IPS-18a (cell line): ENCODE data around the gene TTC23.
A peak's percentile ranks its signal among the peaks of the same experiment; 100 is the strongest.

Experiments
- H3K27ac ChIP-seq: one replicate; pipeline ENCODE4 v1.5.1; 2013; ENCODE audit warnings: low read length
- H3K27me3 ChIP-seq: one replicate; pipeline ENCODE4 v1.6.1; 2013; ENCODE audit warnings: mild to moderate bottlenecking, low read length; ENCODE audit not compliant: control insufficient read depth, insufficient read depth
- H3K36me3 ChIP-seq: one replicate; pipeline ENCODE4 v1.6.1; 2013; ENCODE audit warnings: low read depth, low read length; ENCODE audit not compliant: control insufficient read depth
- H3K4me1 ChIP-seq: one replicate; pipeline ENCODE4 v1.6.1; 2013; ENCODE audit warnings: low read depth, low read length; ENCODE audit not compliant: control insufficient read depth
- H3K4me3 ChIP-seq: one replicate; pipeline ENCODE4 v1.5.1; 2013; ENCODE audit warnings: low read length
- H3K9ac ChIP-seq: one replicate; pipeline ENCODE4 v1.6.1; 2013; ENCODE audit warnings: mild to moderate bottlenecking, low read length, moderate library complexity
- H3K9me3 ChIP-seq: one replicate; pipeline ENCODE4 v1.6.1; 2013; ENCODE audit warnings: low read depth, low read length; ENCODE audit not compliant: control insufficient read depth

TTC23 gene

DNA sequence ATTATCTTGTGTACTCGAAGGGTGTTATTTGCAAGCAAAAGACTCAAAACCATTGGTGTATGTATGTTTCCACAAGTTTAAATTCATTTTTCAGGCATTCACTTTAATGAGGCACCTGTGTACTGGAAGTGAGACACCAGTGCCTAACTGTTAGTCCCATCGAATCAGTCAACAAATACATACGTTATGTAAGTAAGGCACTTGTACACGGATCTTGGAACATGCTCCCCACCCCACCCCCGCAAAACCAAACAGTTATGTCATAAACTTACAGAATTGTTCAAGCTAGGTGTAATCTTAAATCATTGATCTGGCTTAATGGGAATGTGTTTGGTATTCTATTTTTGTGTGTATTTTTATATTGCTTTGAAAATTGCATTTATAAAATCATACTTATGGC is 19.1 kb upstream of the TTC23 start:
- Histone ChIP-seq H3K36me3 (no peaks in the 10 kb centered on the region), H3K27ac (no peak overlapping the region), H3K4me1 (no peaks in the 10 kb centered on the region), H3K9ac (no peak overlapping the region), H3K27me3 (no peaks in the 10 kb centered on the region), H3K4me3 (no peak overlapping the region), H3K9me3 (no peaks in the 10 kb centered on the region)

DNA sequence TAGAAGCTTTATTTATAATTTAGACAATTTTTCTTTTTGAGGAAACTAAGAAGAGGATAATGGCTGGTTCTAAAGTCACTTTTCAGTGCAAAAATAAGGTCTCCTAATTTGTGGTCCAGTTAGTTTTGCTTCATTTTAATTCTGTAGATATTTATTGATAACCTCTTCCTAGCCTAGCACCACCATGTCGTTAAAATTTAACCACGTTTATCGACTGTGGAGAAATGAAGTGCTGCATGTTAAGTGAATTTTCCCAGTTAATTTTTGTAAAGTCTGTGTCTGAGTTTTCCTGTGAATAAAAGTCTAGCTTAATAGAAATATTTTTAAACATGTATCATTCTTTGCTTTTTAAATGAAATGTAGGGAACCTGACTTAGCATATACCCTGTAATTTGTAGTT is 18.6 kb upstream of the TTC23 start:
- no peak overlapping the region for H3K27ac ChIP-seq
- H3K9ac ChIP-seq, result no peak overlapping the region

DNA sequence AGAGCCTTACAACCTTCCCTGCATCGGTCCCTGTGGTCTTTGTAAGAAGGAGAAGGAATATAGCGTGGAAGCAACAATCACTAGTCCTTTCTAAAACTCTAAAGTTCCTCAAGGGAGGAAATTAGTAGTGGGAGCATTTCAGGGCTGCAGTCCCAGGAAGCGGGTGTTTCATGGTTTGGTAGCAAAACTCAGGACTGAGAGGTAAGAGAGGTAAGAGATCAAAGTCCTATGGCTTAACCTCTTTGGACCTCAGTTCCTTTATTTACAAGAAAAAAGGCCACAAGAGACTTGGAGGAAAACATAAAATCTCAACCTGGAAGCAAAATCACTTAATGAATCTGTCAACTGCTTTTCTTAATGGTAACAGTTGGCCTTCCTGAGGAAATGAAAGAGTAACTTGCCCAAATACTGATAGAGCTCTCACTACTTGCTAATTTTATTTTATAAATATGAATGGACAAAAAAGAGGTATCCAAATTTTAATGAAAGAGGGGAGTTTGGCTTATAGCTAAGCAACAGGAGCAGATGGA is 16.2 kb upstream of the TTC23 start:
- Histone ChIP-seq H3K4me3 (no peak overlapping the region), H3K27me3 (no peaks in the 10 kb centered on the region), H3K4me1 (no peaks in the 10 kb centered on the region), H3K9me3 (no peaks in the 10 kb centered on the region), H3K36me3 (no peaks in the 10 kb centered on the region), H3K27ac (no peak overlapping the region), H3K9ac (no peak overlapping the region)

More for the DNA sequence above, 18.6 kb upstream of the TTC23 start:
- no peaks in the 10 kb centered on the region for H3K9me3 ChIP-seq
- no peaks in the 10 kb centered on the region for H3K4me1 ChIP-seq
- no peaks in the 10 kb centered on the region for H3K27me3 ChIP-seq
- H3K36me3 ChIP-seq, result no peaks in the 10 kb centered on the region
- H3K4me3 ChIP-seq, result no peak overlapping the region

DNA sequence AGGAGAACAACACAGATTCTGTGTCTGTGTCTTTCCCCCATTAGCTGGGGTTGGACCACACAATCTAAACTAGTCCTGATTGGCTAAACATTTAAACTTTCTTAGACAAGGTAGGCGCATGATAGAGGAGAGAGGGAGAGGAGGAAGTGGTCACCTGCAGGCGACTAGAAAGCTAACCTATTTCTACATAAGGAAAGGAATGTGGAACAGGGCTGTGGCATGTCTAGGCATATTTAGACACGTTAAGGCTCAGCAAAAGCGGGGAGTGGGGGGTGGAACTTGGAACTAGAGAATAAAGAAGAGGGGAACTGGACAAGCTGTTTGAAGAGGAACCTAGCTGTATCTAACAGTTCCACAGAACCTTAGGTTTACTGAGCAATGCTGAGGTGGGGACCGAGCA is 14.7 kb upstream of the TTC23 start:
- Histone ChIP-seq H3K4me1 (no peaks in the 10 kb centered on the region), H3K36me3 (no peaks in the 10 kb centered on the region), H3K27ac (no peak overlapping the region), H3K4me3 (no peak overlapping the region), H3K27me3 (no peaks in the 10 kb centered on the region), H3K9ac (no peak overlapping the region), H3K9me3 (no peaks in the 10 kb centered on the region)

DNA sequence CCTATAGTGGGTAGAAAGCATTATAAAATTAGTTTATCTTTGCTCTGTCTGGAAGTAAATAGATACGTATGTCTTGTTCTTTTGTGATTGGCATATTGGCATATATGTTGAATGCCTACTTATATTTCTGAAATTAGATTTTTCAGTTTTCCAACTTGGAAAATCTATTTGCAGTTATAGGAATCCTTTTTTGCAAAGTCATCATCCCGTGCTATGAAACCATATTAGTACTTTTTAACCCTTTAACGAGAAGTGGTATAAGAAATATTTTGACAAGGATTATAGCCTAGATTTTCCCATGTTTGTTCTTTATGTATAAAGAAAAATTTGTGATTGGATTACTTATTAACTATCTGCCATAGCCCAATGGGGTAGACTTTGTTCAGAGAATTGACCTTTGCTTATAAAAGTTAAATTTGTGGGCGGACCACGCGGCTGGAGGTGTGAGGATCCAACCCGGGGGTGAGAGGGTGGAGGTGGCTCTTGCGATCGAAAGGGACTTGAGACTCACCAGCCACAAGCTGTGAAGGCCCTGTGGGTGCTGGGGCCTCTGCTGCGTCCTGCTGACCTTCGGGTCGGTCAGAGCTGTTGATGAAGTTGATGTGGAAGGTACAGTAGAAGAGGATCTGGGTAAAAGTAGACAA is 7.8 kb upstream of the TTC23 start:
- Histone ChIP-seq H3K9me3 (no peaks in the 10 kb centered on the region), H3K9ac (no peak overlapping the region), H3K27me3 (peaks cover 3% of the 10 kb centered on the region), H3K36me3 (no peaks in the 10 kb centered on the region), H3K27ac (no peak overlapping the region), H3K4me3 (no peak overlapping the region), H3K4me1 (no peaks in the 10 kb centered on the region)

DNA sequence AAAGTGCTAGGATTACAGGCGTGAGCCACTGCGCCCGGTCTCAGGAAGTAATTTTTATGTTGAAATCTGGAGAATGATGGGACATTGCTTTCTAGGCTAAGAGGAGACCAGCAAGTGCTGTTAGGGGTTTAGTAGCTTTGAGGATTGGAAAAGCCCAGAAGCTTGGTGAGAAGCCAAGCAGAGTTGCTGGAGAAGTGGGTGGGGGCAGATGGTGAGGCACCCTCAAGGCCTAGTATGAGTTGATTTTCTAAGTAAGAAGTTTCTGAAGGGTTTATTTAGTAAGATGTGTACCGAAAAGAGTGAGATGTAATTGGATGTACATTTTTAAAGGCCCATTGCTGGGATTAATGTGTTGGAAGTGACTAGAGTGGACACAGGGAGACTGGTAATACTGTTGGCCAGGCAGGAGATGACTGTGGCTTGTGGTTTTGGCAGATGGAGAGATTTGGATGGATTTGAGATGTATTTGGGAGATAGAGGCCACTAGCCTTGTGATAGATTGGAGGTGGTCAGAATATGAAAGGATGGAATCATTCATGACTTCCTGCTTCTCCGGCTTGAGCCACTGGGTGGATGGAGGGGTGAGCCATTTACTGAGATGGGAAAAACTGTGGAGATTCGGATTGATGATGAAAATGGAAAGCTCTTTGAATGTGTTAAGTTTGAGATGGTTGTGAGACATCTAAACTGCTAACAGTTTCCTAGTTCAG is 4.2 kb upstream of the TTC23 start:
- Histone ChIP-seq H3K27ac (no peak overlapping the region), H3K36me3 (no peaks in the 10 kb centered on the region), H3K4me1 (no peaks in the 10 kb centered on the region), H3K27me3 (peaks cover 10% of the 10 kb centered on the region), H3K9ac (no peak overlapping the region), H3K4me3 (no peak overlapping the region), H3K9me3 (no peaks in the 10 kb centered on the region)

DNA sequence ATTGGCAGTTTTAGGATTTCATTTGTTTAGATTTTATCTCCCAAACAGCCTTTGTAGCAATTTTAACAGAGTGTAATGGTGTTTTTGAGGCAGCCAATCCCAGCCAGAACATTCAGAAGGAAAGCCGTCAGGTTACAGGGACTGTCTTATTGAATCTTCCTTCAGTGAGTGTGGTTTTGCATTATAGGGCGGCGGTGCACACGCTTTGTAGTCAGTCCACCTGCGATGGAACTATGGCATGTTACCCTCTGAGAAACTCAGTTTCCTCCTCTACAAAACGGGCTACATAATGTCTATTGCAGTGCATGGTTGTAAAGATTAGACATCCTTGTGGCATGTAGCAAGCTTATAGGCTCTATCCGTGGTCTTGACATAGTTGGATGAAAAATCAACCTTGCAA is 2.9 kb upstream of the TTC23 start:
- no peak overlapping the region for H3K9ac ChIP-seq
- no peak overlapping the region for H3K27ac ChIP-seq
- H3K4me3 ChIP-seq, result peak overlapping the region; percentile 95
- H3K27me3 ChIP-seq, result peaks cover 10% of the 10 kb centered on the region
- no peaks in the 10 kb centered on the region for H3K4me1 ChIP-seq
- no peaks in the 10 kb centered on the region for H3K9me3 ChIP-seq
- no peaks in the 10 kb centered on the region for H3K36me3 ChIP-seq

DNA sequence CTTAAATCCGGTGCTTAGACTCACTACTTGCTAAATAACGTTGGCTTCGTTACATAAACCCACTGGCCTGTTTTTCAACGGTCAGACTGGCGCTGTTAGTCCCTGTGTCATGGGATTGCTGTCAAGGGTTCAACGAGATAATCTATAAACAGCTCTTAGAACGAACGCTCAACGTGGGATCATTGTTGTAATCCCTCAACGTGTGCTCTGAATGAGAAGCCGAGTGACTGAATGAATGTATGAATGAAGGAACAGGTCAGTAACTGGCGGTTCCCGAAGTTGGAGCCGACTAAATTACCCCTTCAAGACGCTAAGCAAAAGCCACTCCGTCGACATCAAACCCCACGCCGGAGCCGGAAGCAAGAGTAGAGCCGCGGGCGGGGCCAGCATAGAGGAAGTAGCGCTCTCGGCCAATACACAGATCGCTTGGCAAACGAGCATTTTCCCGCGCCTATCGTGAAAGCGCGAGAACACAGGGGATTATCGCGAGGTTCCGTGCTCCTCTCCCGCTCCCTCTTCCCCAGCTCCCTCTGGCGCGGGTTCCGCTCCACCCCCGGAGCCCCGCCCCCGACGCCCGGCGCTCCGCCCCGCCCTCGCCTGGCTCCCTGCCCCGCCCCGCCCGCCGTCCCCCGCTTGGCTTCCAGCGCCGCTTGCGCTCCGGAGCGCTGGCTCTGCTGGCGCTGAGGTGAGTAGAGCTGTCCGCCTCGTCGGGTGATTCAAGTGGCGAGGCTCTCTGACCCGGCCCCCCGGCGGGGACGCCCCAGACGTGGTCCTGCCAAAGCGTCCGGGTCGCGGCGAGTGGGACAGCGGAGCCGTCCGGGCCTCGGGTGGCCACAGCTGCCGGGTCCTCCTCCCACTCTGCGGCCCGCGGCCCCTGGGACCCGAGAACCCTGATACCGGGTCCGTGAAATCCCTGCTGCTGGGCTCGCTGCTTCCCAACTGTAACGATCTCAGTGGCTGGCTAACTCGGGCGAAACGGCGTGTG is 1.8 kb upstream of the TTC23 start, which contains the start of gene LRRC28:
Gene LRRC28 (plus strand): TSS at position 625 of the 985 bp plus-strand sequence. CDS start 4,477 bp downstream, outside the sequence.
- no peaks in the 10 kb centered on the region for H3K36me3 ChIP-seq
- H3K9me3 ChIP-seq, result no peaks in the 10 kb centered on the region
- no peaks in the 10 kb centered on the region for H3K4me1 ChIP-seq
- peak within 1 kb of the TSS; percentile 87 for H3K9ac ChIP-seq
- peak within 1 kb of the TSS; percentile 95 for H3K4me3 ChIP-seq
- peak within 1 kb of the TSS; percentile 90 for H3K27ac ChIP-seq
- peaks cover 10% of the 10 kb centered on the region for H3K27me3 ChIP-seq

DNA sequence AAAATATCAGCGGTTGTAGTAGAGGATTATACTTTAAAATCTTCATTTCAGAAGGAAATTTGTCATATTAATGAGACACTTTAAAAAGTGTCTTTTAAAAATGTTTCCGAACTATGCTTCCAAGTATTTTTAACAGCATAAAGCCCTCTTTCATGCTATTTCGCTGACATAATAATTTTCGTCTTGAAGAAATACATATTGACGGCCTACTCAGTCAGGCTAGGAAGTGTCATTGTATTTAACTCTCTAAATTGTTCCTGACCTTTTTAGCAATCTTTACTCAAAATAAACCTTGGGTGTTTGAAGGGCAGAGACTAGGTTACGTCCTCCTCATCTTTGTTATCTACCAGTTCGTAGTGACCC is 1.1 kb upstream of the TTC23 start:
- Histone ChIP-seq H3K9ac (peak overlapping the region; percentile 87), H3K27ac (peak overlapping the region; percentile 90), H3K36me3 (no peaks in the 10 kb centered on the region), H3K4me1 (no peaks in the 10 kb centered on the region), H3K4me3 (peak overlapping the region; percentile 95), H3K9me3 (no peaks in the 10 kb centered on the region), H3K27me3 (peaks cover 10% of the 10 kb centered on the region)

DNA sequence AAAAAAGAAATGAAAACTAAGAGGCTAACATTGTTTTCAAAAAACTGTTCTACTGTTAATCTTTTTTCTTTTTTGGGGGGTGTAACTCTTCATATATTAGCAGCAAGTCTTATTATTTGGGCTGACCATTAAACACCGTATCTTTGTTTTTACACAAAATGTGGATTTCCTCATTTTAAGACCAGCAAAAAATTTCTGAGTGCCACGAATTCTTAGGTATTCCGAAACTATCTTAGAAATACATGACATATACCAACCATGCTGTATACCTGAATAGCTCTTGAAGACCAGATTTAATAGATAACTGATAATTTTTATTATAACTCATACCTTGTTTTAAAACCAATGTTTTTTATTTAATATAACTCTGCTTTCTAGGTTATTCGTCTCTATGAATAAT is 620 bp upstream of the TTC23 start:
- H3K9ac ChIP-seq, result peak overlapping the region; percentile 87
- H3K4me3 ChIP-seq, result peak overlapping the region; percentile 95
- H3K27me3 ChIP-seq, result peaks cover 10% of the 10 kb centered on the region
- no peaks in the 10 kb centered on the region for H3K4me1 ChIP-seq
- H3K27ac ChIP-seq, result no peak overlapping the region
- H3K9me3 ChIP-seq, result no peaks in the 10 kb centered on the region
- no peaks in the 10 kb centered on the region for H3K36me3 ChIP-seq

DNA sequence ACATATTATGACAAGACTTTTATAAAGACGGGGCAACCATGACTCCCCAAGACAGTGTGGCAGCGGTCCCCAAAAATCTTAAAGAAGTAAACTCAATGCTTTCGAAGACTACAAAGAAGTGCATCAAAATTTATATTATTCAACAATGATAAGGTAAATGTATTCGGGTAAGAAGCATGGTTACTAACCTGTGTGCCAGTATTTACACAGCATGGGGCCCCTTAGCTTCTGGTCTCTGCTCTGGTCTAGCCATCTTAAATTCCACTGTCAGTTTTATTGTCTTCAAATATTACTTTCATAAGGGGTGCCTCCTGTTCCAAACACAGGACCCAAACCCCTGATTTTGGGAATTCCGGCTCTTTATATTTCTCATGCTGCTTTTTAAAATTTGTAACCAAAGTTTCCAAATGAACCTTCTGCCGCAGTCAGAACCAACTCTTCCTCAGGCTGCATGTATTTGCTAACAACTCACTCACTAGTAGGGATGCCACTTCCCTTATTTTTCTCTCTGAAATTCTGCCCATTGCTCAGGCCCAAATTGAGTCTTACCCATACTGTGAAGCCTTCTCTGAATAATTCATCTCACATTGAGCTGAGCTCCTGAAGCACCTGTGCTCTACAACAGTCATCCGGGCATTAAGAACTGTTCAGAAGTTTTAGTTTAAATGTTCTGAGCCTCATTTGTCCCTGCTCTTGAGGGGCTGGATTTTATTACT is 1.2 kb downstream of the TTC23 start:
- H3K4me1 ChIP-seq, result no peaks in the 10 kb centered on the region
- H3K9ac ChIP-seq, result no peak overlapping the region
- H3K27me3 ChIP-seq, result peaks cover 10% of the 10 kb centered on the region
- H3K36me3 ChIP-seq, result no peaks in the 10 kb centered on the region
- peak overlapping the region; percentile 95 for H3K4me3 ChIP-seq
- H3K9me3 ChIP-seq, result no peaks in the 10 kb centered on the region
- H3K27ac ChIP-seq, result no peak overlapping the region
